ENCODE data around the gene IGSF9B.

- TF ChIP-seq ESRRA (IDR thresholded peaks at IDR 0.05; ENCODE audit: low read length) (no peak), POLR2A (IDR thresholded peaks at IDR 0.05; ENCODE audit: low read depth, low read length) (no peak), CTCF (IDR thresholded peaks at IDR 0.05 in 2 of 3, conservative IDR thresholded peaks at IDR 0.05 in 1 of 3; ENCODE audit: control insufficient read depth in 2 of 3, extremely low read depth in 1 of 3, insufficient read depth in 1 of 3, low read depth in 3 of 3, low read length in 3 of 3) (no peak), RAD51 (IDR thresholded peaks at IDR 0.05) (no peak), CBX5 (IDR thresholded peaks at IDR 0.05; ENCODE audit: low read depth) (no peak), EZH2 (IDR thresholded peaks at IDR 0.05; ENCODE audit: borderline replicate concordance, control insufficient read depth, low read depth, low read length) (no peak), KAT2A (conservative IDR thresholded peaks at IDR 0.05; ENCODE audit: control insufficient read depth, low read depth, low read length) (no peak), IRF3 (IDR thresholded peaks at IDR 0.05) (no peak)
Observed at GRCh38 chr11:133892584-133893380, 64.0 kb downstream of the IGSF9B start.
